ENCODE data around the gene PHLPP1.

GRCh38 chr18:62850619-62851306 lies 135.4 kb downstream of the PHLPP1 start:
- TF ChIP-seq, protein P1, sequence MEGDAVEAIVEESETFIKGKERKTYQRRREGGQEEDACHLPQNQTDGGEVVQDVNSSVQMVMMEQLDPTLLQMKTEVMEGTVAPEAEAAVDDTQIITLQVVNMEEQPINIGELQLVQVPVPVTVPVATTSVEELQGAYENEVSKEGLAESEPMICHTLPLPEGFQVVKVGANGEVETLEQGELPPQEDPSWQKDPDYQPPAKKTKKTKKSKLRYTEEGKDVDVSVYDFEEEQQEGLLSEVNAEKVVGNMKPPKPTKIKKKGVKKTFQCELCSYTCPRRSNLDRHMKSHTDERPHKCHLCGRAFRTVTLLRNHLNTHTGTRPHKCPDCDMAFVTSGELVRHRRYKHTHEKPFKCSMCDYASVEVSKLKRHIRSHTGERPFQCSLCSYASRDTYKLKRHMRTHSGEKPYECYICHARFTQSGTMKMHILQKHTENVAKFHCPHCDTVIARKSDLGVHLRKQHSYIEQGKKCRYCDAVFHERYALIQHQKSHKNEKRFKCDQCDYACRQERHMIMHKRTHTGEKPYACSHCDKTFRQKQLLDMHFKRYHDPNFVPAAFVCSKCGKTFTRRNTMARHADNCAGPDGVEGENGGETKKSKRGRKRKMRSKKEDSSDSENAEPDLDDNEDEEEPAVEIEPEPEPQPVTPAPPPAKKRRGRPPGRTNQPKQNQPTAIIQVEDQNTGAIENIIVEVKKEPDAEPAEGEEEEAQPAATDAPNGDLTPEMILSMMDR (IDR thresholded peaks at IDR 0.05), result no peak
- no peak for TF ChIP-seq POLR2AphosphoS5 (IDR thresholded peaks at IDR 0.05)
